SKM-1 treated with dmso at 0.1 percent for 144 hours (cell line): ENCODE data around the gene NRCAM.

ENCODE experiments used
- DNase-seq: peaks from one replicate; lab custom pipeline; 2025; ENCODE audit not compliant: unreplicated experiment; lab: John Stamatoyannopoulos, UW

The NRCAM gene

GRCh38 chr7:108252177-108252576 is 204.1 kb downstream of the NRCAM start:
- no peak for DNase-seq

- no peak for DNase-seq
Observed at GRCh38 chr7:108251700-108252099, 204.5 kb downstream of the NRCAM start.

GRCh38 chr7:108249453-108249852 is 206.8 kb downstream of the NRCAM start:
- DNase-seq, result no peak

- no peak for DNase-seq
Observed at GRCh38 chr7:108248821-108249220, 207.4 kb downstream of the NRCAM start.

- no peak for DNase-seq
Observed at GRCh38 chr7:108248418-108248817, 207.8 kb downstream of the NRCAM start.

GRCh38 chr7:108247614-108248013 is 208.6 kb downstream of the NRCAM start:
- DNase-seq, result no peak

GRCh38 chr7:108246227-108246837 is 209.9 kb downstream of the NRCAM start:
- DNase-seq, result no peak

GRCh38 chr7:108245523-108246226 is 210.6 kb downstream of the NRCAM start:
- DNase-seq, result no peak

- DNase-seq, result no peak
Observed at GRCh38 chr7:108244110-108244509, 212.1 kb downstream of the NRCAM start.

- no peak for DNase-seq
Observed at GRCh38 chr7:108239501-108240225, 216.6 kb downstream of the NRCAM start.

GRCh38 chr7:108236681-108237415 is 219.4 kb downstream of the NRCAM start:
- no peak for DNase-seq

GRCh38 chr7:108235451-108236061 is 220.7 kb downstream of the NRCAM start:
- no peak for DNase-seq

GRCh38 chr7:108234971-108235450 is 221.2 kb downstream of the NRCAM start:
- DNase-seq, result no peak

- no peak for DNase-seq
Observed at GRCh38 chr7:108234281-108234680, 222.0 kb downstream of the NRCAM start.

- no peak for DNase-seq
Observed at GRCh38 chr7:108232076-108232475, 224.2 kb downstream of the NRCAM start.

GRCh38 chr7:108231221-108231620 is 225.0 kb downstream of the NRCAM start:
- DNase-seq, result no peak

GRCh38 chr7:108227366-108227765 is 228.9 kb downstream of the NRCAM start:
- no peak for DNase-seq

GRCh38 chr7:108226816-108227299 is 229.4 kb downstream of the NRCAM start:
- no peak for DNase-seq

GRCh38 chr7:108225531-108226181 is 230.6 kb downstream of the NRCAM start:
- DNase-seq, result no peak

- no peak for DNase-seq
Observed at GRCh38 chr7:108224387-108224786, 231.8 kb downstream of the NRCAM start.
